ENCODE results near the gene ZDHHC11B.

DNA sequence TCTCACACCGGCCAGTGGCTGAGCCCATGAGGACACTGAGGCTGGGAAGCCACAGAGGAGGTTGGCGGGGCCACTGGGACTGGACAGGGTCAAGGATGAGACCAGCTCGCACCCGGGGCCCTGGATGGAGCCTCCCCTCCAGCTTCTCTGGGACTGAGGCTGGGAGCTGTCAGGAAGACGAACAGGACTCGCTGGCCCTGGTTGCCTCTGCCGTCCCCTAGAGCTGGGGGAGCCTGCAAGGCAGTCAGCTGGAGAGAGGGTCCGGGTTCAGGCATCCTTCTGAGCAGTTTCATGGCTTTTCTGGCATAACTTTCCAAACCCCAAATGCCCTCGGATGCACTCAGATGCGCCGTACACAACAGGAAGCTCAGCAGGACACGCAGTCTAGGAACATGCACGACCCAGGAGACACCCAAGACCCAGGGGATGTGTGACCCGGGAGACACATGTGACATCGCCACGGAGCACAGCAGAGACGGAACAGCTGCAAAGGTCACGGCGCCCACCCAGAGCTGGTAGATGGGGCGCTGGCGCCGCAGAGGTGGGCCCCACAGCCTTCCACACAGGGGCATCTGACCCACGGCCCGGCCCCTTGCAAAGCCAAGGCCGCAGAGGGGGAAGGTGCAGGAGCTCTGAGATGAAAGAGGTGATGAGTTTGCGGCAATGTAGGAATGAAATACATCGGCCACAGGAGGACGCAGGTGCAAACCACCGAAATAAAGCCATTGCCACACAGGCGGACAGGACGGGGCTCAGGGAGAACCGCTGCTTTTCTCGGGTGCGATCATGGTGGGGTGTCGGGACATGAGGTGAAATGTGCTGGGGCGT is 108.4 kb downstream of the ZDHHC11B start:
- TF ChIP-seq EZH2 (IDR thresholded peaks at IDR 0.05; ENCODE audit: insufficient read depth, poor library complexity, severe bottlenecking) (no peak), EZH2phosphoT487 (IDR thresholded peaks at IDR 0.05; ENCODE audit: insufficient read depth, low read depth) (no peak)
